ENCODE results near the gene APBA1.

Gene APBA1

DNA sequence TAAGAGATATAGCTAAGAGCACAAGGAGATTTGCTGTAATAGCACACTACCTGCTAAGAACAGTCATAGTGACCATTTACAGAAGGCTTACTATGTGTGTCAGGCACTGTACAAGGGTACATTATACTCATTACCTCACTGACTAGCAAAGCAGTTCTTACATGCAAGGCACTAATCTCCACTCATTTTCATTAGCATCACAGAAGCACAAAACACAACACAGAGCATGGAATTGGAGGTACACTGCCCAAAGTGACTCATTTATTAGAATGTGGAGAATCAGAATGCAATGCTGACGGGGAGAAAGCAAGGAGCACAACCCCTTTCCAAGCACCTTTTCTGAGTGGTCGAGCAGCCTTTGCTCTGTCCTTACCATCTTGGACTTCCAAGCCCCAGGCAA, 177.4 kb downstream of the APBA1 start:
- no peak for DNase-seq (ENCODE audit: low read depth)
- no peak overlapping the region for H3K4me3 ChIP-seq (ENCODE audit: low read depth, low read length)
- no peak for TF ChIP-seq CTCF (conservative IDR thresholded peaks at IDR 0.05; ENCODE audit: low read depth, low read length)

GRCh38 chr9:69494208-69494607, 178.0 kb downstream of the APBA1 start:
- no peak for DNase-seq (ENCODE audit: low read depth)
- TF ChIP-seq CTCF (conservative IDR thresholded peaks at IDR 0.05; ENCODE audit: low read depth, low read length) = no peak
- H3K4me3 ChIP-seq (ENCODE audit: low read depth, low read length) = no peak overlapping the region

DNA sequence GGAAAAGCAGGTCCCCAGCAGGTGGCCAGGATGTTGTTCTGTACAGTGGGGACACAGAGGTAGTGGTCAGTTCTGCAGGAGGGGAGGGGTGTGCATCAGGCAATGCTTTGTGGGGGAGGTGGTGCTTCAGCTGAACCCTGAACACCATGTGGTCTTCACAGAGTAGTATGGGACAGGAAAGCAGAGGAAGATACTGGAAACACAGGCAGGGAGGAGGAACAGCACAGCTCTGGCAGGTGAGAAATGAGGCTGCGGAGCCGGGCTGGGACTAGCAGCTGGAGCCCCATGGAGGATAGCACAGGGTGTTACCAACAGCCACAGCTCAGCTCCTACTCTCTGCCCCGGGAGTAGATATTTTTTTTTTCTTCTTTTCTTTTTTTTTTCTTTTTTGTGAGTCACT, 185.7 kb downstream of the APBA1 start:
- TF ChIP-seq CTCF (conservative IDR thresholded peaks at IDR 0.05; ENCODE audit: low read depth, low read length) = no peak
- no peak overlapping the region for H3K4me3 ChIP-seq (ENCODE audit: low read depth, low read length)
- no peak for DNase-seq (ENCODE audit: low read depth)

GRCh38 chr9:69485466-69485865, 186.7 kb downstream of the APBA1 start:
- no peak overlapping the region for H3K4me3 ChIP-seq (ENCODE audit: low read depth, low read length)
- no peak for TF ChIP-seq CTCF (conservative IDR thresholded peaks at IDR 0.05; ENCODE audit: low read depth, low read length)
- DNase-seq (ENCODE audit: low read depth) = no peak

DNA sequence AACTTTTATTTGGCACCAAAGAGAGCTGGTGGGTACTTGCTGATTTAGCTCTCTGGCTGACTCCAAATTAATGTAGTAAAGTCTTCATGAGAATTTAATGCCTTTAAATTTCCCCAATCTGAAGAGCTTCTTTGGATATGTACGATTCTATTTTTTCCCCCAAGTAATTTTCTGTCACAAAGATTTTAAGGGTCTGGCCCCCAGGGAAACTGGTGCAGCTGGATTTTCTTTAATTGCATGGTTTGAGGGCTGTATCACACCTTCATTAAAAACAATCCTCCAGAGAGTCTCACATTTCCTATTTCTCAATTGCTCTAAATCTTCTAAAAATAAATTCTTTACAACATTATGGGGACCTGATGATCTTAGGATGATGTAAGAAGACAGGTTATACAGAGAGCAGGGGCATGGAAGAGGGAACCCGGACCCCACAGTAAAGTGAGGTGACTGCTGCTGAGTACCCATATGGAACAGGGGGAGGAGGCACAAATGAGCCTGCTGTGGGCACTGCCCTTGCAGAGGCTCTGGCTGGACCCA, 188.2 kb downstream of the APBA1 start:
- no peak for TF ChIP-seq CTCF (conservative IDR thresholded peaks at IDR 0.05; ENCODE audit: low read depth, low read length)
- no peak for DNase-seq (ENCODE audit: low read depth)
- no peak overlapping the region for H3K4me3 ChIP-seq (ENCODE audit: low read depth, low read length)

GRCh38 chr9:69476797-69477196, 195.4 kb downstream of the APBA1 start:
- no peak for DNase-seq (ENCODE audit: low read depth)
- no peak for TF ChIP-seq CTCF (conservative IDR thresholded peaks at IDR 0.05; ENCODE audit: low read depth, low read length)
- H3K4me3 ChIP-seq (ENCODE audit: low read depth, low read length) = no peak overlapping the region

DNA sequence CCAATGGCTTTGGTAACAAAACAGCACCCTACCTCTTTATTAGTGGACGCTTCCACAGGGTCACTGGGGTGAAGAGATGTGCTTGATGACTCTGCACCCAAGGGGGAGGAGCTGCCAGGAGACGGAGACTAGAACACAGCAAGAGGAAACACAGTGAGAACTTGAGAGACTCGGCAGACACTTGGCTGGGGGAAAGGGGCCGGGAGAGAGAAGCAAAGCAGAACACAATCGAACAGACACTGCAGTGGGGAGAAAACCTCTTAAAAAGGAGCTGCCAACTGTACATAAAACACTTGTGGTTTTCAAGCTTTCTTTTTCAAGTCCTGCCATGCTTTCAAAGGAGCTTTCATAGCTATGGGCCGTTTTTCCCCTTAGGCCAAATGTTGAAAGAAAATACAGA, 196.2 kb downstream of the APBA1 start:
- no peak for DNase-seq (ENCODE audit: low read depth)
- TF ChIP-seq CTCF (conservative IDR thresholded peaks at IDR 0.05; ENCODE audit: low read depth, low read length) = no peak
- H3K4me3 ChIP-seq (ENCODE audit: low read depth, low read length) = no peak overlapping the region
